DND-41 (cell line): ENCODE data around the gene NOL4.

ENCODE experiments used
- ATAC-seq: fragments of 200-7000 bp; cut with Tn5 transposase; 3 replicates; pipeline ENCODE4 v1.9.1; 2021; ENCODE audit warnings: low read depth; ENCODE audit not compliant: insufficient read depth
- DNase-seq: peaks from one replicate; pipeline ENCODE4 v3.0.0-alpha.2; 2020
- H2AFZ ChIP-seq: 2 replicates; pipeline ENCODE4 v1.6.0; 2012; ENCODE audit warnings: low read depth, low read length
- H3K27ac ChIP-seq: 2 replicates; pipeline ENCODE4 v1.5.1; 2012; ENCODE audit warnings: low read length, inconsistent platforms
- H3K27me3 ChIP-seq: fragments of 200-600 bp; sonication (generic); 2 replicates; pipeline ENCODE4 v1.6.0; 2012; ENCODE audit warnings: low read length, mild to moderate bottlenecking, inconsistent platforms; ENCODE audit not compliant: insufficient read depth, poor library complexity
- H3K36me3 ChIP-seq: 2 replicates; pipeline ENCODE4 v1.5.1; 2012; ENCODE audit warnings: low read length, inconsistent platforms; ENCODE audit not compliant: insufficient read depth
- H3K4me1 ChIP-seq: 2 replicates; pipeline ENCODE4 v1.5.1; 2012; ENCODE audit warnings: mild to moderate bottlenecking, low read length; ENCODE audit not compliant: insufficient read depth
- H3K4me2 ChIP-seq: 2 replicates; pipeline ENCODE4 v1.6.0; 2012; ENCODE audit warnings: mild to moderate bottlenecking, moderate library complexity, low read length, inconsistent platforms; ENCODE audit not compliant: insufficient read depth
- H3K4me3 ChIP-seq, 2 experiments: fragments of 200-600 bp in 1 of 2; shearing (Covaris generic) in 1 of 2; 2 replicates each; pipeline ENCODE4 v1.5.1; 2012 to 2016; ENCODE audit warnings: inconsistent platforms in 2 of 2, low read length in 2 of 2, mild to moderate bottlenecking in 2 of 2, low read depth in 1 of 2, moderate library complexity in 1 of 2
- H3K79me2 ChIP-seq: 2 replicates; pipeline ENCODE4 v1.6.0; 2012; ENCODE audit warnings: low read length, inconsistent platforms; ENCODE audit not compliant: insufficient read depth
- H3K9ac ChIP-seq: 2 replicates; pipeline ENCODE4 v1.6.0; 2012; ENCODE audit warnings: low read depth, mild to moderate bottlenecking, inconsistent platforms, low read length, moderate library complexity
- H3K9me3 ChIP-seq: 2 replicates; pipeline ENCODE4 v1.5.1; 2012; ENCODE audit warnings: low read length, moderate library complexity, mild to moderate bottlenecking, inconsistent platforms; ENCODE audit not compliant: insufficient read depth, severe bottlenecking
- H4K20me1 ChIP-seq: 2 replicates; pipeline ENCODE4 v1.6.0; 2012; ENCODE audit warnings: low read length; ENCODE audit not compliant: insufficient read depth
- EZH2 ChIP-seq: IDR thresholded peaks from 3 replicates; pipeline ENCODE4 v1.6.1; 2012; ENCODE audit warnings: borderline replicate concordance, low read depth, mild to moderate bottlenecking, moderate library complexity, low read length, inconsistent platforms; ENCODE audit not compliant: severe bottlenecking
- TF ChIP-seq, protein P1 (sequence below): IDR thresholded peaks from 2 replicates; pipeline ENCODE4 v1.5.1; 2012; ENCODE audit warnings: borderline replicate concordance, low read length, moderate library complexity, mild to moderate bottlenecking; ENCODE audit not compliant: poor library complexity, severe bottlenecking; ENCODE audit errors: extremely low read depth

The NOL4 gene

DNA sequence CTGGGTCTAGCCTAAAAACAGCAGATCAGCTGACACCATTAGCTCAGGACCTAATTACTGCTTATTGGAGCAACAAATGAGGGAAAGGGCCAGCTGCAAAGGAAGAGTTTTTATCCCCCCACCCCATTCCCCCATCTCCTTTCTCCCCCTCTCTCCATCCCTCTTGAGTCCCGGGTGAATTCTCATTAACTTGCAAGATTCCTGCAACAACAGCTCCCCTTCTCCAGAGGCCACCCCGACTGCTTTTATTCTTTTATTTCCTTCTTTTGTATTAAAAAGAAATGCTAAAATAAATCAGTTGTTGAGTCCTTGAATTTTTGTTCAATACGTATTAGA lies 473 bp upstream of the NOL4 start:
- Histone ChIP-seq H3K27ac (no peak overlapping the region), H3K4me1 (no peaks in the 10 kb centered on the region), H3K4me3 (no peak overlapping the region), H3K36me3 (no peaks in the 10 kb centered on the region), H2AFZ (no peak overlapping the region), H4K20me1 (no peaks in the 10 kb centered on the region), H3K9ac (no peak overlapping the region), H3K79me2 (no peaks in the 10 kb centered on the region), H3K9me3 (no peaks in the 10 kb centered on the region), H3K27me3 (no peaks in the 10 kb centered on the region), H3K4me2 (no peak overlapping the region)
- ATAC-seq = no peak
- no peak for DNase-seq
- TF ChIP-seq EZH2 = no peak
- TF ChIP-seq, protein P1, sequence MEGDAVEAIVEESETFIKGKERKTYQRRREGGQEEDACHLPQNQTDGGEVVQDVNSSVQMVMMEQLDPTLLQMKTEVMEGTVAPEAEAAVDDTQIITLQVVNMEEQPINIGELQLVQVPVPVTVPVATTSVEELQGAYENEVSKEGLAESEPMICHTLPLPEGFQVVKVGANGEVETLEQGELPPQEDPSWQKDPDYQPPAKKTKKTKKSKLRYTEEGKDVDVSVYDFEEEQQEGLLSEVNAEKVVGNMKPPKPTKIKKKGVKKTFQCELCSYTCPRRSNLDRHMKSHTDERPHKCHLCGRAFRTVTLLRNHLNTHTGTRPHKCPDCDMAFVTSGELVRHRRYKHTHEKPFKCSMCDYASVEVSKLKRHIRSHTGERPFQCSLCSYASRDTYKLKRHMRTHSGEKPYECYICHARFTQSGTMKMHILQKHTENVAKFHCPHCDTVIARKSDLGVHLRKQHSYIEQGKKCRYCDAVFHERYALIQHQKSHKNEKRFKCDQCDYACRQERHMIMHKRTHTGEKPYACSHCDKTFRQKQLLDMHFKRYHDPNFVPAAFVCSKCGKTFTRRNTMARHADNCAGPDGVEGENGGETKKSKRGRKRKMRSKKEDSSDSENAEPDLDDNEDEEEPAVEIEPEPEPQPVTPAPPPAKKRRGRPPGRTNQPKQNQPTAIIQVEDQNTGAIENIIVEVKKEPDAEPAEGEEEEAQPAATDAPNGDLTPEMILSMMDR = no peak

DNA sequence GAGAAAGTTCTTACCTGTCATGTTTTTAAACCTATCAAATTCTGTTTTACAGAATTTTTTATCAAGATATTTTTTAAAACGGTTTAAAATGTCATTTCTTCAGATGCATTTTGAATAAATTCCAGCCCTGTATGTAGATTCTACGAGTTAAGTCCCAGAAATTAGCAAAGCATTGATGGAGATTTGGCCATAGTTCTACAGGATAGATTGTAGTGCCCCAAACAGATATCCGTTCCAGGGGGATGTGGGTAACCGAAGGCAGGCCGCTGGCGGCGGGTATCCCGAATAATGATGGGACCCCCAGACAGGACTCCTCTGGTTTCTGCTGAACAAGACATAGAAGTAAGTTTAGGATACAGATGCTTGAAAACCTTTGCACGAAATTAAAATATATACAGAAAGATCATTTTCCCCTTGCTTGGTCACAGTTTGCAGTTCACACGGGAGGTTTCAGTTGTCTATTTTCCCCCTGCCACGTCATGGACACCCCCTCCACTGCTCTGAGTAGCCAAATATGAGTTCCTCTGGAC lies 755 bp downstream of the NOL4 start:
- Histone ChIP-seq H3K9me3 (no peaks in the 10 kb centered on the region), H3K27ac (no peak overlapping the region), H3K4me3 (no peak overlapping the region), H3K27me3 (no peaks in the 10 kb centered on the region), H3K79me2 (no peaks in the 10 kb centered on the region), H3K36me3 (no peaks in the 10 kb centered on the region), H3K4me2 (no peak overlapping the region), H3K9ac (no peak overlapping the region), H3K4me1 (no peaks in the 10 kb centered on the region), H4K20me1 (no peaks in the 10 kb centered on the region), H2AFZ (no peak overlapping the region)
- no peak for DNase-seq
- TF ChIP-seq, protein P1 = no peak
- no peak for TF ChIP-seq EZH2
- no peak for ATAC-seq

DNA sequence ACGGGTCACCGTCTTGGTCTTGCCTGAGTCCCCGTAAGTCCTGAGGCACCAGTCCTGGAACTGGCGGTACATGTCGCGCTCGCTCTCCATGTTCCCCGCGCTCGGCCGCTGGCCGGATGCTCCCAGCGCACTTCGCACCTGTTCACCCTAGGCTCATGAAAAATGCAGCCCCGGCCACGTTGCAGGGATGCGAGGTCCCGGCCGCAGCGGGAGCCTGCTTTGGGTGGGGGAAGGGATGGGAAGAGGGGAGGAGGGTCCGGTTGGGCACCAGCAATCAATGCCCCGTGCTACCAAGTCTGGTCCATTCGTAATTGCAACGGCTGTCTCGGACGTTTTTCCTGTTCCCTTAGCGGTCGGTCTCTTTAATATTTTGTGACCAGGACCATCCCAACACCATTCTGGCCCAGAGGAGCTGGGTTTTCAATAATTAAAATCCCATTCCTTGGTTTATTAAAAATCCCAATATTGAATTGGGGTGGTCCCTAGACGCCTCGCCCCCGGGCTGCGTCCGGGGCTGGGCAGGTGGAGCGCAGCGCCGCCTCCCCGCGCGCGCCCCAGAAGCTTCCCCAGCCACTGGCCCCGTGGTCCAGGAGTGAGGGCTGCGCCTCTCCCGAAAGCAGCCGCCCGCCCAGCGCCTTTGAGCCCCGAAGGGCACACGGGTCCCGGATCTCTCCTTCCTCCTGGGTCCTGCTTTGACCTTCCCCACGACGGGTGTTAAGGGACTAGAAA lies 1.4 kb downstream of the NOL4 start:
- no peak overlapping the region for H3K4me3 ChIP-seq
- H3K27me3 ChIP-seq = no peaks in the 10 kb centered on the region
- no peak for TF ChIP-seq EZH2
- TF ChIP-seq, protein P1 = no peak
- no peak overlapping the region for H2AFZ ChIP-seq
- H3K4me2 ChIP-seq = no peak overlapping the region
- H3K36me3 ChIP-seq = no peaks in the 10 kb centered on the region
- no peak overlapping the region for H3K9ac ChIP-seq
- ATAC-seq = no peak
- no peaks in the 10 kb centered on the region for H3K4me1 ChIP-seq
- no peaks in the 10 kb centered on the region for H3K79me2 ChIP-seq
- H3K9me3 ChIP-seq = no peaks in the 10 kb centered on the region
- no peak for DNase-seq
- H3K27ac ChIP-seq = no peak overlapping the region
- no peaks in the 10 kb centered on the region for H4K20me1 ChIP-seq
